LNCaP clone FGC (cell line): Measurements from ENCODE around the gene MARK3.

Source experiments
- DNase-seq: peaks from one replicate; pipeline ENCODE4 v3.0.0-alpha.2; 2011; ENCODE audit warnings: low read depth
- H3K4me3 ChIP-seq: 2 replicates; pipeline ENCODE4 v1.5.1; 2011; ENCODE audit warnings: mild to moderate bottlenecking, low read depth, low read length, control low read depth
- TF ChIP-seq, protein P1 (sequence below): IDR thresholded peaks from 2 replicates; pipeline ENCODE4 v1.5.1; 2012; ENCODE audit warnings: mild to moderate bottlenecking; ENCODE audit not compliant: control insufficient read depth, insufficient read depth; ENCODE audit errors: extremely low read depth

The MARK3 gene

GRCh38 chr14:103502877-103503276 is 117.7 kb downstream of the MARK3 start:
- TF ChIP-seq, protein P1, sequence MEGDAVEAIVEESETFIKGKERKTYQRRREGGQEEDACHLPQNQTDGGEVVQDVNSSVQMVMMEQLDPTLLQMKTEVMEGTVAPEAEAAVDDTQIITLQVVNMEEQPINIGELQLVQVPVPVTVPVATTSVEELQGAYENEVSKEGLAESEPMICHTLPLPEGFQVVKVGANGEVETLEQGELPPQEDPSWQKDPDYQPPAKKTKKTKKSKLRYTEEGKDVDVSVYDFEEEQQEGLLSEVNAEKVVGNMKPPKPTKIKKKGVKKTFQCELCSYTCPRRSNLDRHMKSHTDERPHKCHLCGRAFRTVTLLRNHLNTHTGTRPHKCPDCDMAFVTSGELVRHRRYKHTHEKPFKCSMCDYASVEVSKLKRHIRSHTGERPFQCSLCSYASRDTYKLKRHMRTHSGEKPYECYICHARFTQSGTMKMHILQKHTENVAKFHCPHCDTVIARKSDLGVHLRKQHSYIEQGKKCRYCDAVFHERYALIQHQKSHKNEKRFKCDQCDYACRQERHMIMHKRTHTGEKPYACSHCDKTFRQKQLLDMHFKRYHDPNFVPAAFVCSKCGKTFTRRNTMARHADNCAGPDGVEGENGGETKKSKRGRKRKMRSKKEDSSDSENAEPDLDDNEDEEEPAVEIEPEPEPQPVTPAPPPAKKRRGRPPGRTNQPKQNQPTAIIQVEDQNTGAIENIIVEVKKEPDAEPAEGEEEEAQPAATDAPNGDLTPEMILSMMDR, result no peak
- DNase-seq, result no peak
- no peak overlapping the region for H3K4me3 ChIP-seq

DNA sequence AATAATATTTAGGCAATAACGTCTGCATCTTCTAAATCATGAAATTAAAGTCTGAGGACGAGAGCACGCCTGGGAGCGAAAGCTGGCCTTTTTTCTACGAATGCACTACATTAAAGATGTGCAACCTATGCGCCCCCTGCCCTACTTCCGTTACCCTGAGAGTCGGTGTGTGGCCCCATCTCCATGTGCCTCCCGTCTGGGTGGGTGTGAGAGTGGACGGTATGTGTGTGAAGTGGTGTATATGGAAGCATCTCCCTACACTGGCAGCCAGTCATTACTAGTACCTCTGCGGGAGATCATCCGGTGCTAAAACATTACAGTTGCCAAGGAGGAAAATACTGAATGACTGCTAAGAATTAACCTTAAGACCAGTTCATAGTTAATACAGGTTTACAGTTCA is 118.1 kb downstream of the MARK3 start:
- no peak for DNase-seq
- H3K4me3 ChIP-seq, result no peak overlapping the region
- TF ChIP-seq, protein P1, result no peak

- no peak for DNase-seq
- TF ChIP-seq, protein P1, result no peak
- H3K4me3 ChIP-seq, result no peak overlapping the region
Measured at GRCh38 chr14:103504991-103505565, 119.9 kb downstream of the MARK3 start.

DNA sequence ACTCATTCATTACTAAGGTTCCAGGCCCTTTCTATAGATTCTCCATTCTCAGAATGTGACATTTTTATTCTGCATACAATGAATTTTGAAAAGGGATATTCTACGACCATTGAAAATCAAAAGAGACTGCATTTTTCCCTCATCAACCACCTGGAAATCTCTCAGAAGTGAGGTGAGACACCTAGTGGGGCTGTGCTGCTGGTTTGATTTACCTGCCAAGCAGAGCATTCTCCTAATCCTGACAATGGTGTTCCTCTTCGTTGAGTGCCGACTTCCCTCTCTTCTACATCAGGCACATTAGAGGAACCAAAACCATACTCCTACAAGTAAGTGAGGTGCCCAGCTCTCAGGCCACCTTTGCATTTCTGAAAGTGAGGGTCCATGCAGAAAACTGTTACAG is 122.5 kb downstream of the MARK3 start:
- TF ChIP-seq, protein P1, result no peak

GRCh38 chr14:103508521-103509329 is 123.5 kb downstream of the MARK3 start:
- no peak for DNase-seq
- TF ChIP-seq, protein P1, result no peak
- no peak overlapping the region for H3K4me3 ChIP-seq

More for the DNA sequence above, 122.5 kb downstream of the MARK3 start:
- H3K4me3 ChIP-seq, result no peak overlapping the region
- no peak for DNase-seq

- TF ChIP-seq, protein P1, result no peak
- no peak overlapping the region for H3K4me3 ChIP-seq
- DNase-seq, result no peak
Measured at GRCh38 chr14:103509864-103510723, 124.9 kb downstream of the MARK3 start.
